WERI-Rb-1 (cell line): ENCODE measurements around the gene HES4.

Experiments used
- DNase-seq: peaks from one replicate; pipeline ENCODE4 v3.0.0-alpha.2; 2020
- H3K27ac ChIP-seq: fragments of 250-450 bp; sonication (Bioruptor Pico); 2 replicates; pipeline ENCODE4 v1.5.1; 2020; ENCODE audit warnings: mild to moderate bottlenecking, moderate library complexity
- H3K27me3 ChIP-seq: fragments of 250-450 bp; sonication (Bioruptor Pico); 2 replicates; pipeline ENCODE4 v1.5.1; 2021; ENCODE audit warnings: mild to moderate bottlenecking, low read depth, moderate library complexity; ENCODE audit not compliant: insufficient read depth, severe bottlenecking
- H3K36me3 ChIP-seq: fragments of 250-450 bp; sonication (Bioruptor Pico); 2 replicates; pipeline ENCODE4 v1.5.1; 2020; ENCODE audit warnings: mild to moderate bottlenecking, moderate library complexity
- H3K4me3 ChIP-seq: 2 replicates; pipeline ENCODE4 v1.5.1; 2011; ENCODE audit warnings: low read depth, mild to moderate bottlenecking, control low read depth, low read length
- H3K9me3 ChIP-seq: fragments of 250-450 bp; sonication (Bioruptor Pico); 2 replicates; pipeline ENCODE4 v1.5.1; 2021; ENCODE audit warnings: mild to moderate bottlenecking, moderate library complexity; ENCODE audit not compliant: severe bottlenecking
- TF ChIP-seq, protein P1 (sequence below): IDR thresholded peaks from 2 replicates; pipeline ENCODE4 v1.5.1; 2011; ENCODE audit warnings: low read depth, mild to moderate bottlenecking, control low read depth, inconsistent platforms, low read length

Gene HES4

DNA sequence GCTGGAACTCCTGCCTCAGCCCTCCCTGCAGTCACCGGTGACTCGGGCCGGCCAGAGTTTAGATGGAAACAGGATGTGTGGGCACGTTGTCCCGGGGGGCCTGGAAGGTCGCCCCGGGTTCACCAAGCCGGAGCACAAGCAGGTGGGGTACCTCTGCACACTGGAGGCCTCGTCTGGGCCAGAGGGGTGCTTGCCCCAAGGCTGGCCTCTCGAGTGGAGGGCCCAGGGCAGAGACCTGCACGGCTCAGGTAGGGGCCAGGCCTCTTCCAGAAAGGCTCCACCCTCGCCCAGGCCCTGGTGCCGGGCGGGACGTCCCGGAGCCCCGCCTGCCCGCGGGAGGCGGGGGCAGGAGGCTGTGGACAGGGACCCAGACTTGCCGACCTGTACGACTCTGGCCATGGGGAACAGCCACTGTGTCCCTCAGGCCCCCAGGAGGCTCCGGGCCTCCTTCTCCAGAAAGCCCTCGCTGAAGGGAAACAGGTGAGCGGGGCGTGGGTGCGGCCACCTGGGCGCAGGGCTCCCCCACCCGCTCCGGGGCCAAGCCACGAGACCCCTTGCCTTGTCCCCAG is 33.7 kb downstream of the HES4 start, which contains the start of gene PLEKHN1:
Gene PLEKHN1, plus strand, starts transcription at position 348 of the 569 bp plus-strand sequence. Its CDS starts 50 bp downstream, at position 398.
- H3K36me3 ChIP-seq: peaks cover 29% of the 10 kb centered on the region
- H3K27ac ChIP-seq: no peak within 1 kb of the TSS
- no peaks in the 10 kb centered on the region for H3K27me3 ChIP-seq
- no peaks in the 10 kb centered on the region for H3K9me3 ChIP-seq
- H3K4me3 ChIP-seq: peak within 1 kb of the TSS; percentile 40
- no peak for DNase-seq
- TF ChIP-seq, protein P1, sequence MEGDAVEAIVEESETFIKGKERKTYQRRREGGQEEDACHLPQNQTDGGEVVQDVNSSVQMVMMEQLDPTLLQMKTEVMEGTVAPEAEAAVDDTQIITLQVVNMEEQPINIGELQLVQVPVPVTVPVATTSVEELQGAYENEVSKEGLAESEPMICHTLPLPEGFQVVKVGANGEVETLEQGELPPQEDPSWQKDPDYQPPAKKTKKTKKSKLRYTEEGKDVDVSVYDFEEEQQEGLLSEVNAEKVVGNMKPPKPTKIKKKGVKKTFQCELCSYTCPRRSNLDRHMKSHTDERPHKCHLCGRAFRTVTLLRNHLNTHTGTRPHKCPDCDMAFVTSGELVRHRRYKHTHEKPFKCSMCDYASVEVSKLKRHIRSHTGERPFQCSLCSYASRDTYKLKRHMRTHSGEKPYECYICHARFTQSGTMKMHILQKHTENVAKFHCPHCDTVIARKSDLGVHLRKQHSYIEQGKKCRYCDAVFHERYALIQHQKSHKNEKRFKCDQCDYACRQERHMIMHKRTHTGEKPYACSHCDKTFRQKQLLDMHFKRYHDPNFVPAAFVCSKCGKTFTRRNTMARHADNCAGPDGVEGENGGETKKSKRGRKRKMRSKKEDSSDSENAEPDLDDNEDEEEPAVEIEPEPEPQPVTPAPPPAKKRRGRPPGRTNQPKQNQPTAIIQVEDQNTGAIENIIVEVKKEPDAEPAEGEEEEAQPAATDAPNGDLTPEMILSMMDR: no peak

DNA sequence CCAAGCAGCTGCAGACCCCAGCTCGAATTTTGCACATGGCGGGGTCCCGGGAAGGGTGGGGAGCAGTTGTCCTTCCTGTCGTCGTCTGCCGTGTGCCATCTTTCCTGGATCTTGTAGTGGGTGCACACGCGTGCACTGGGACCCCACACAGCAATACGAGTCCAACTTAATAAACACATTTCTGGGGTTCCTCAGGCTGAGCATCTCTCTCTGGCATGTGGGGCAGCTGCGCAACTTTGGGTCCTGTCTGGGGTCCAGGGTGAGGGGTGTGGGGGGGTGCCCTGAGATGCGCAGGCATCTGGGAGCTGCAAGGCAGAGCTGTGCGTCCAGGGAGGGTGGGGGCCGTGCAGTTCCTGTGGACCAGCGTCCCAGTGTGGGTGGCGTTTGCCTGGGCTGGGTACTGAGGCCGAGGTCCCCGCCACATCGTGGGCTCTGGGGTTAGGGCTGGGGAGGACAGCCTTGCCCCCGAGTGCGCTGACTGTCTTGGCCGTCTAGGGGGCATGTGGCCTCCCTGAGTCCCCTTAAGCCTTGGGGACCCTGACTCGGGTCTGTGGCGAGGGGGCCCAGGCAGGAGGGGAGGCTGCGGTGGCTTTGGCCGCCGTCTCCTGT is 34.3 kb downstream of the HES4 start:
- no peak overlapping the region for H3K4me3 ChIP-seq
- H3K27ac ChIP-seq: no peak overlapping the region
- H3K9me3 ChIP-seq: no peaks in the 10 kb centered on the region
- DNase-seq: no peak
- peaks cover 29% of the 10 kb centered on the region for H3K36me3 ChIP-seq
- TF ChIP-seq, protein P1: no peak
- H3K27me3 ChIP-seq: no peaks in the 10 kb centered on the region

DNA sequence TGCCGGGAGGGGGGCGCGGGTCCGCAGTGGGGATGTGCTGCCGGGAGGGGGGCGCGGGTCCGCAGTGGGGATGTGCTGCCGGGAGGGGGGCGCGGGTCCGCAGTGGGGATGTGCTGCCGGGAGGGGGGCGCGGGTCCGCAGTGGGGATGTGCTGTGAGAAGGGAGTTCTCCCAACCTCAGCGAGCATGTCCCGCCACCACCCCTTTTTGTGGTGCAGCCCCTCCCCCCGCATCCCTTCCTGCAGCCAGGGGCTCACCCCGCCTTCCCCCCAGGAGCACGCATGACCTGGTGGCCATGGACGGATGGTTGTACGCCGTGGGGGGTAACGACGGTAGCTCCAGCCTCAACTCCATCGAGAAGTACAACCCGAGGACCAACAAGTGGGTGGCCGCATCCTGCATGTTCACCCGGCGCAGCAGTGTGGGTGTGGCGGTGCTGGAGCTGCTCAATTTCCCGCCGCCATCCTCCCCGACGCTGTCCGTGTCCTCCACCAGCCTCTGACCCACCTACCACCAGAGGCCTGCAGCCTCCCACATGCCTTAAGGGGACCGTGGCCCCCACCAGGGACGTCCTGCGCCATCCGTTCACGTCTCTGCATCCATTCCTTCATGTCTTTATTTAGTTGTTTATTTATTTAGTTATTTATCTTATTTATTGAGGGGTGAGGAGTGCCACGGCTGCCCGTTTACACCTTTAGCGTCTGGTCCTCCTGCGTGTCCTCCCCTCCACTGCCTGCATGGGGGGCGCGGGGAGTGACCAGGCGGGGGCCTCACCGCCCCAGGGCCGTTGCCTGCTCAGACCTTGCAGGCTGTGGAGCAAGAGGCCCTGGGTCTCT is 35.0 kb downstream of the HES4 start:
- TF ChIP-seq, protein P1: no peak
- H3K36me3 ChIP-seq: peaks cover 29% of the 10 kb centered on the region
- H3K4me3 ChIP-seq: no peak overlapping the region
- no peaks in the 10 kb centered on the region for H3K9me3 ChIP-seq
- DNase-seq: no peak
- H3K27ac ChIP-seq: no peak overlapping the region
- no peaks in the 10 kb centered on the region for H3K27me3 ChIP-seq

DNA sequence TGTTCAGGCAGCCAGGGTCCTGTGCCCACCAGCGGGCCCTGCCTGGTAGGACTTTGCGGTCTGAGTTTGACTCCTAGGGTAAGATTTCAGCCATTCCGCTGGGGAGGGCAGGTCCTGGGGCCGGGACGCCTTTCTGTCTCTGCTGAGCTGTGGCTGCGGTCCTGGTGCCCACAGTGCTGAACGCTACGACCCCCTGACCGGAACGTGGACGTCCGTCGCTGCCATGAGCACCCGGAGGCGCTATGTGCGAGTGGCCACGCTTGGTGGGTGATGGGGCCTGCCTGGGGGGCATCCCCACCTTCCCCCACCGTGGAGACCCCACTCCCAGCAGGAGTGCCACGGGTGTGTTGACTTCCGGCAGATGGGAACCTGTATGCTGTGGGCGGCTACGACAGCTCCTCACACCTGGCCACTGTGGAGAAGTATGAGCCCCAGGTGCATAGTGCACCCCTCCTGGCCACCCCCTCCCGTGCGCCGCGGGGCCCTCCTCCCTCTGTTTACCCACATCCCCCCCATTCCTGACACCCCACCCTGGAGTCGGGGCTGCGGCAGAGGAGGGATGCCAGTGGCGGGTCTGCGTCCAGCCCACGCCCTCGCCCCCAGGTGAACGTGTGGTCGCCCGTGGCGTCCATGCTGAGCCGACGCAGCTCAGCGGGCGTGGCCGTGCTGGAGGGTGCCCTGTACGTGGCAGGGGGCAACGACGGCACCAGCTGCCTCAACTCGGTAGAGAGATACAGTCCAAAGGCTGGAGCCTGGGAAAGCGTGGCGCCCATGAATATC is 36.0 kb downstream of the HES4 start:
- TF ChIP-seq, protein P1: no peak
- no peak for DNase-seq
- Histone ChIP-seq H3K9me3 (no peaks in the 10 kb centered on the region), H3K36me3 (peaks cover 29% of the 10 kb centered on the region), H3K27ac (no peak overlapping the region), H3K4me3 (no peak overlapping the region), H3K27me3 (no peaks in the 10 kb centered on the region)

DNA sequence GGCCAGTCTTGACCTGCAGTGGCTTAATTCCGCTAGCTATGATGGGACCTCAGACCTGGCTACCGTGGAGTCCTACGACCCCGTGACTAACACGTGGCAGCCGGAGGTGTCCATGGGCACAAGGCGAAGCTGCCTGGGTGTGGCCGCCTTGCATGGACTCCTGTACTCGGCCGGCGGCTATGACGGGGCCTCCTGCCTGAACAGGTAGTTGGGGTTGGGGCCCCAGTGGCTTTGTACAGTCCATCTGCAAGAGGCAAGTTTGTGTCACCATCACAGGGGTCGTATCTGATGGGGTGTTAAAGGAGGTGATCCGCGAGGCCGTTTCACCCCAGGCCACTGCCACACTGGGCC is 36.6 kb downstream of the HES4 start:
- Histone ChIP-seq H3K27ac (no peak overlapping the region), H3K4me3 (no peak overlapping the region), H3K9me3 (no peaks in the 10 kb centered on the region), H3K36me3 (peaks cover 29% of the 10 kb centered on the region), H3K27me3 (no peaks in the 10 kb centered on the region)
- DNase-seq: no peak
- TF ChIP-seq, protein P1: no peak
